PC-3 (cell line): ENCODE results near the gene PPP2R5D. TPM values are rescaled to one million over a fixed set of nuclear protein-coding genes. Genes with fewer than 3 reads are reported as not detected.

Source experiments
- ATAC-seq: fragments of 200-7000 bp; cut with Tn5 transposase; 2 replicates; pipeline ENCODE4 v1.9.1; 2020; ENCODE audit warnings: mild to moderate bottlenecking, moderate library complexity
- BruUV-seq: library from RNA; stranded (reverse); fragments of 400-500 nt; replicated peaks from 2 replicates; lab custom pipeline; 2021; lab: Mats Ljungman, UMichigan
- CTCF ChIA-PET: fragments of 300-600 bp; sonication (Branson Sonifier 250); formaldehyde crosslinking; loops from one replicate; lab custom pipeline; 2022; ENCODE audit warnings: antibody characterized with exemption; lab: Charles Lee
- POLR2A ChIA-PET: fragments of 300-600 bp; sonication (Branson Sonifier 250); formaldehyde crosslinking; loops from one replicate; lab custom pipeline; 2022; ENCODE audit warnings: antibody characterized with exemption; ENCODE audit not compliant: unreplicated experiment; lab: Charles Lee
- DNase-seq: peaks from one replicate; pipeline ENCODE4 v3.0.0-alpha.2; 2015
- H2AFZ ChIP-seq: fragments of 300-600 bp; sonication (generic); 2 replicates; pipeline ENCODE4 v1.6.0; 2016; ENCODE audit warnings: antibody characterized with exemption, low read length
- H3F3A ChIP-seq: fragments of 300-600 bp; sonication (generic); one replicate; pipeline ENCODE4 v1.6.0; 2017; ENCODE audit warnings: antibody characterized with exemption, low read length, control low read depth, mild to moderate bottlenecking; ENCODE audit not compliant: unreplicated experiment
- H3K27ac ChIP-seq: fragments of 300-600 bp; sonication (generic); 2 replicates; pipeline ENCODE4 v1.5.1; 2016; ENCODE audit warnings: mild to moderate bottlenecking, low read length
- H3K27me3 ChIP-seq: fragments of 300-600 bp; sonication (generic); 2 replicates; pipeline ENCODE4 v1.6.1; 2016; ENCODE audit warnings: low read length, mixed read lengths
- H3K36me3 ChIP-seq: fragments of 300-600 bp; sonication (generic); 2 replicates; pipeline ENCODE4 v1.6.1; 2016; ENCODE audit warnings: low read depth, mixed run types, low read length, mixed read lengths
- H3K4me1 ChIP-seq: fragments of 300-600 bp; sonication (generic); 2 replicates; pipeline ENCODE4 v1.5.1; 2016; ENCODE audit warnings: low read length; ENCODE audit not compliant: insufficient read depth
- H3K4me2 ChIP-seq: fragments of 300-600 bp; sonication (generic); 2 replicates; pipeline ENCODE4 v1.6.0; 2016; ENCODE audit warnings: low read length
- H3K4me3 ChIP-seq: fragments of 300-600 bp; sonication (generic); 2 replicates; pipeline ENCODE4 v1.5.1; 2016; ENCODE audit warnings: mild to moderate bottlenecking, low read length, mixed read lengths
- H3K79me2 ChIP-seq: fragments of 300-600 bp; sonication (generic); 2 replicates; pipeline ENCODE4 v1.6.1; 2017; ENCODE audit warnings: low read length, mixed read lengths
- H3K9ac ChIP-seq: fragments of 300-600 bp; sonication (generic); 2 replicates; pipeline ENCODE4 v1.6.0; 2016; ENCODE audit warnings: mild to moderate bottlenecking, low read length
- H3K9me2 ChIP-seq: fragments of 300-600 bp; sonication (generic); replicated peaks from 2 replicates; pipeline ENCODE4 v1.6.1; 2016; ENCODE audit warnings: mixed run types, low read length, mixed read lengths
- H3K9me3 ChIP-seq: fragments of 300-600 bp; sonication (generic); 2 replicates; pipeline ENCODE4 v1.6.1; 2016; ENCODE audit warnings: low read length, mixed read lengths
- H4K20me1 ChIP-seq: fragments of 300-600 bp; sonication (generic); 2 replicates; pipeline ENCODE4 v1.6.1; 2016; ENCODE audit warnings: low read length, mixed read lengths
- CTCF ChIP-seq: fragments of 300-600 bp; sonication (generic); conservative IDR thresholded peaks from 2 replicates; pipeline ENCODE4 v1.5.1; 2017; ENCODE audit warnings: antibody characterized with exemption, low read depth, mild to moderate bottlenecking, low read length
- EZH2 ChIP-seq: fragments of 300-600 bp; sonication (generic); IDR thresholded peaks from one replicate; pipeline ENCODE4 v1.6.1; 2017; ENCODE audit warnings: antibody characterized with exemption, mild to moderate bottlenecking, low read length; ENCODE audit not compliant: unreplicated experiment
- EZH2phosphoT487 ChIP-seq: fragments of 300-600 bp; sonication (generic); IDR thresholded peaks from 2 replicates; pipeline ENCODE4 v1.6.1; 2018; ENCODE audit warnings: mild to moderate bottlenecking, antibody characterized with exemption, low read length, borderline replicate concordance
- intact Hi-C: fragments of 100-400 bp; cut with micrococcal nuclease; formaldehyde crosslinking; loops from 2 replicates; pipeline ENCODE4 v1.9.0; 2023
- total RNA-seq: library from RNA; depleted of rRNA; stranded (reverse); fragments of >200 nt; gene quantifications from 2 replicates; pipeline ENCODE4 v1.2.3, GENCODE V29; 2014

PPP2R5D gene
- total RNA-seq, 1 experiment from 2014 or later: 54.1 TPM

GRCh38 chr6:43055966-43056365 lies 71.6 kb downstream of the PPP2R5D start:
- Histone ChIP-seq H3K79me2 (peaks cover 44% of the 10 kb centered on the region), H3K9me3 (no peaks in the 10 kb centered on the region), H3F3A (no peaks in the 10 kb centered on the region), H3K27me3 (no peaks in the 10 kb centered on the region), H2AFZ (no peak overlapping the region), H3K9ac (no peak overlapping the region), H3K9me2 (no peaks in the 10 kb centered on the region), H4K20me1 (peaks cover 6% of the 10 kb centered on the region; the same call in 1 of the 2 replicates), H3K4me2 (no peak overlapping the region), H3K4me1 (peaks cover 34% of the 10 kb centered on the region), H3K36me3 (peaks cover 16% of the 10 kb centered on the region; the same call in 1 of the 2 replicates), H3K27ac (no peak overlapping the region), H3K4me3 (no peak overlapping the region)
- DNase-seq: no peak
- no TSS peak for BruUV-seq
- no peak for TF ChIP-seq CTCF
- TF ChIP-seq EZH2: no peak
- no peak for TF ChIP-seq EZH2phosphoT487
- no peak for ATAC-seq
- ChIA-PET POLR2A (no interaction called here), CTCF (no interaction called here)
- intact Hi-C loops: no loop called here

- no TSS peak for BruUV-seq
- H4K20me1 ChIP-seq: peaks cover 6% of the 10 kb centered on the region; the same call in 1 of the 2 replicates
- intact Hi-C loops: no loop called here
- CTCF ChIA-PET: no interaction called here
- no peaks in the 10 kb centered on the region for H3K27me3 ChIP-seq
- peak overlapping the region; percentile 93 for H3K4me2 ChIP-seq
- peaks cover 29% of the 10 kb centered on the region for H3K79me2 ChIP-seq
- ATAC-seq: no peak
- H3F3A ChIP-seq: no peaks in the 10 kb centered on the region
- DNase-seq: peak; percentile 33
- H2AFZ ChIP-seq: no peak overlapping the region
- peak overlapping the region; percentile 14; the same call in 1 of the 2 replicates for H3K27ac ChIP-seq
- no peaks in the 10 kb centered on the region for H3K9me3 ChIP-seq
- TF ChIP-seq EZH2 (no peak), EZH2phosphoT487 (no peak), CTCF (no peak)
- peak overlapping the region; percentile 93 for H3K9ac ChIP-seq
- peak overlapping the region; percentile 91 for H3K4me3 ChIP-seq
- H3K4me1 ChIP-seq: peaks cover 28% of the 10 kb centered on the region
- H3K9me2 ChIP-seq: no peaks in the 10 kb centered on the region
- POLR2A ChIA-PET: no interaction called here
- H3K36me3 ChIP-seq: peaks cover 16% of the 10 kb centered on the region; the same call in 1 of the 2 replicates
Observed at GRCh38 chr6:43058531-43058930, 74.2 kb downstream of the PPP2R5D start.
